Lower leg skin (tissue), 3 donors: ENCODE data around the gene GRIN2D.

ENCODE experiments used
- POLR2A ChIP-seq, 2 donors: fragments of 450-650 bp; IDR thresholded peaks; one replicate each; pipeline ENCODE4 v1.6.1; 2016 to 2017; ENCODE audit warnings: antibody characterized with exemption in 2 of 2, mild to moderate bottlenecking in 1 of 2, moderate library complexity in 1 of 2
- TF ChIP-seq, protein P1 (sequence below), 3 donors: fragments of 450-650 bp; IDR thresholded peaks; one replicate each; pipeline ENCODE4 v1.5.1; 2016; ENCODE audit warnings: antibody characterized with exemption in 3 of 3, mild to moderate bottlenecking in 3 of 3, moderate library complexity in 2 of 3

DNA sequence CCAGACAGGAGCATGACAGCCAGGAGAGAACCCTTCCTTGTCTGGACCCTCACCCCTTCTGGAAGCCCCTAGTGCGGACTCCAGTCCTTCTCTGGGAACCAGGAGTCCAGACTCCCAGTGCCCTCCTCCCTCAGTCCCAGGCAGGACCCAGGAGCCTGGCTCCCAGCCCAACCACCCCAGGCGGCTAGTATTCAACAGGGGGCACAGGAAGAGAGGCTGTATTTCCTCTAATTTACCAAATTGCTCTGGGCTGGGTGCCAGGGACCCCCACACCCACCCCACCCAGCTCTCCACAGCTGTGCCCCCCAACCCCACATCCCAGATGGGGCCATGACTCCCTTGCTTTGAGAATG lies 3.3 kb downstream of the GRIN2D start:
- TF ChIP-seq, protein P1, sequence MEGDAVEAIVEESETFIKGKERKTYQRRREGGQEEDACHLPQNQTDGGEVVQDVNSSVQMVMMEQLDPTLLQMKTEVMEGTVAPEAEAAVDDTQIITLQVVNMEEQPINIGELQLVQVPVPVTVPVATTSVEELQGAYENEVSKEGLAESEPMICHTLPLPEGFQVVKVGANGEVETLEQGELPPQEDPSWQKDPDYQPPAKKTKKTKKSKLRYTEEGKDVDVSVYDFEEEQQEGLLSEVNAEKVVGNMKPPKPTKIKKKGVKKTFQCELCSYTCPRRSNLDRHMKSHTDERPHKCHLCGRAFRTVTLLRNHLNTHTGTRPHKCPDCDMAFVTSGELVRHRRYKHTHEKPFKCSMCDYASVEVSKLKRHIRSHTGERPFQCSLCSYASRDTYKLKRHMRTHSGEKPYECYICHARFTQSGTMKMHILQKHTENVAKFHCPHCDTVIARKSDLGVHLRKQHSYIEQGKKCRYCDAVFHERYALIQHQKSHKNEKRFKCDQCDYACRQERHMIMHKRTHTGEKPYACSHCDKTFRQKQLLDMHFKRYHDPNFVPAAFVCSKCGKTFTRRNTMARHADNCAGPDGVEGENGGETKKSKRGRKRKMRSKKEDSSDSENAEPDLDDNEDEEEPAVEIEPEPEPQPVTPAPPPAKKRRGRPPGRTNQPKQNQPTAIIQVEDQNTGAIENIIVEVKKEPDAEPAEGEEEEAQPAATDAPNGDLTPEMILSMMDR (IDR thresholded peaks at IDR 0.05): no peak
- no peak for TF ChIP-seq POLR2A (IDR thresholded peaks at IDR 0.05)
